Lower lobe of right lung (tissue), 2 donors: ENCODE data around the gene STT3B. TPM values are rescaled to one million over a fixed set of nuclear protein-coding genes. Genes with fewer than 3 reads are reported as not detected.

Experiments used
- ATAC-seq, 2 donors: fragments of 200-7000 bp; cut with Tn5 transposase; one replicate each; pipeline ENCODE4 v1.9.1; 2020 to 2022; ENCODE audit warnings: mild to moderate bottlenecking in 2 of 2, moderate library complexity in 2 of 2
- DNase-seq: peaks from one replicate; pipeline ENCODE4 v3.0.0-alpha.2; 2020
- H3K27ac ChIP-seq: fragments of 200-600 bp; one replicate; pipeline ENCODE4 v1.8.0; 2022
- H3K27me3 ChIP-seq: fragments of 200-600 bp; one replicate; pipeline ENCODE4 v1.8.0; 2022; ENCODE audit warnings: low read depth
- H3K36me3 ChIP-seq: fragments of 200-600 bp; one replicate; pipeline ENCODE4 v1.8.0; 2022; ENCODE audit warnings: mild to moderate bottlenecking
- H3K4me1 ChIP-seq: fragments of 200-600 bp; one replicate; pipeline ENCODE4 v1.8.0; 2022
- H3K4me3 ChIP-seq: fragments of 200-600 bp; one replicate; pipeline ENCODE4 v1.8.0; 2022; ENCODE audit warnings: mild to moderate bottlenecking
- H3K9me3 ChIP-seq: fragments of 200-600 bp; one replicate; pipeline ENCODE4 v1.8.0; 2022
- CTCF ChIP-seq: fragments of 200-600 bp; IDR thresholded peaks from one replicate; pipeline ENCODE4 v1.8.0; 2022; ENCODE audit warnings: antibody characterized with exemption, mild to moderate bottlenecking
- intact Hi-C: fragments of 100-400 bp; cut with DNase I; formaldehyde crosslinking; loops from one replicate; pipeline ENCODE4 v1.11.0; 2022
- total RNA-seq: library from RNA; stranded (reverse); fragmentation: NEBNext Ultra II Directional; extraction: Animal tissue kit (Norgen Biotek cat#: 25700); gene quantifications from one replicate; pipeline ENCODE4 v1.2.1, GENCODE V29; 2021
- donor health status: DM: no; HTN: yes; CAD: no; lungs with severe emphysema.

Gene STT3B
- total RNA-seq, 1 donor from 2014 or later = 106 TPM

GRCh38 chr3:31579828-31580227 is 47.1 kb downstream of the STT3B start:
- Histone ChIP-seq H3K9me3 (no peaks in the 10 kb centered on the region), H3K27me3 (no peaks in the 10 kb centered on the region), H3K27ac (no peak overlapping the region), H3K4me1 (peaks cover 8% of the 10 kb centered on the region), H3K36me3 (peaks cover 7% of the 10 kb centered on the region), H3K4me3 (no peak overlapping the region)
- ATAC-seq (no peak), DNase-seq (no peak)
- intact Hi-C loops = no loop called here
- no peak for TF ChIP-seq CTCF

- Histone ChIP-seq H3K36me3 (peaks cover 7% of the 10 kb centered on the region), H3K4me1 (peaks cover under 1% of the 10 kb centered on the region), H3K4me3 (no peak overlapping the region), H3K27ac (no peak overlapping the region), H3K9me3 (no peaks in the 10 kb centered on the region), H3K27me3 (no peaks in the 10 kb centered on the region)
- no peak for DNase-seq
- intact Hi-C loops = no loop called here
- no peak for ATAC-seq
- no peak for TF ChIP-seq CTCF
These were observed 47.9 kb downstream of the STT3B start for GRCh38 chr3:31580645-31581044.

GRCh38 chr3:31581660-31582059 is 48.9 kb downstream of the STT3B start:
- ATAC-seq (no peak), DNase-seq (no peak)
- Histone ChIP-seq H3K27me3 (no peaks in the 10 kb centered on the region), H3K9me3 (no peaks in the 10 kb centered on the region), H3K36me3 (peaks cover 7% of the 10 kb centered on the region), H3K27ac (no peak overlapping the region), H3K4me1 (no peaks in the 10 kb centered on the region), H3K4me3 (no peak overlapping the region)
- intact Hi-C loops = no loop called here
- TF ChIP-seq CTCF = no peak

- DNase-seq (no peak), ATAC-seq (no peak)
- Histone ChIP-seq H3K9me3 (peaks cover 12% of the 10 kb centered on the region), H3K4me3 (no peak overlapping the region), H3K27ac (no peak overlapping the region), H3K36me3 (peaks cover 5% of the 10 kb centered on the region), H3K4me1 (no peaks in the 10 kb centered on the region), H3K27me3 (no peaks in the 10 kb centered on the region)
- intact Hi-C loops = no loop called here
- no peak for TF ChIP-seq CTCF
These were observed 56.5 kb downstream of the STT3B start for GRCh38 chr3:31589228-31589627.

- ATAC-seq = no peak
- TF ChIP-seq CTCF = no peak
- Histone ChIP-seq H3K27ac (no peak overlapping the region), H3K27me3 (no peaks in the 10 kb centered on the region), H3K36me3 (peaks cover 13% of the 10 kb centered on the region), H3K9me3 (peaks cover 12% of the 10 kb centered on the region), H3K4me1 (no peaks in the 10 kb centered on the region), H3K4me3 (no peak overlapping the region)
- intact Hi-C loops = no loop called here
- no peak for DNase-seq
These were observed 57.9 kb downstream of the STT3B start for GRCh38 chr3:31590650-31591049.

- intact Hi-C loops = no loop called here
- ATAC-seq = no peak
- no peak overlapping the region for H3K27ac ChIP-seq
- H3K27me3 ChIP-seq = no peaks in the 10 kb centered on the region
- no peak for TF ChIP-seq CTCF
- DNase-seq = no peak
- H3K9me3 ChIP-seq = peaks cover 12% of the 10 kb centered on the region
- H3K36me3 ChIP-seq = peaks cover 13% of the 10 kb centered on the region
- H3K4me1 ChIP-seq = peaks cover 3% of the 10 kb centered on the region
- H3K4me3 ChIP-seq = no peak overlapping the region
These were observed 60.0 kb downstream of the STT3B start for GRCh38 chr3:31592764-31593163.
